ENCODE data around the gene TIPRL. TPM values are rescaled to one million over a fixed set of nuclear protein-coding genes. Genes with fewer than 3 reads are reported as not detected.

TIPRL gene
- total RNA-seq, 1 experiment from 2014 or later = 50.0 TPM

DNA sequence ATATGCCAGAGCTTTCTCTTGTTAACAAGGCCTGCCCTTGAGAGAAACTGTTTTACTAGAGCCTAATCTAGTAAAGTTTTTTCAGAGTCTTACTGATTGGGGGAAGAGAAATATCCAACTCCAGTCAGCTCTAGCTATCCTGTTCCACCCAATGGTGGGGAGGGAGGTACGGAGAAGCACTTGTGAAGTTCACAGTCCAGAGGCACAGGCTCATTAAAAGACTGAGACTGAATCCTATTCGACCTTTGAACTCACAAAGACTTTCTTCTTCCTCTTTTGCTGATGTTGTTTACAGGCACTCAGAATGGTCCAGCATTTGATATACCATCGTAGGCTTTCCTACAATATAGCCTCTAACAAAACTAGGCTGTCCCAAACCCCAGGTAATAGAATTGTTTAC, 31.6 kb downstream of the TIPRL start:
- no peaks in the 10 kb centered on the region for H3K4me1 ChIP-seq (ENCODE audit: insufficient read depth, low read length, poor library complexity, severe bottlenecking)
- H3K36me3 ChIP-seq (ENCODE audit: insufficient read depth, low read length, poor library complexity, severe bottlenecking) = no peaks in the 10 kb centered on the region
- POLR2A ChIA-PET (ENCODE audit: low non-redundant PET) = no interaction called here
- no peak overlapping the region for H3K27ac ChIP-seq (ENCODE audit: low read depth, low read length, poor library complexity, severe bottlenecking)
- DNase-seq (ENCODE audit: low spot score) = no peak
- no peak overlapping the region for H3K4me3 ChIP-seq (ENCODE audit: low read depth, low read length, poor library complexity, severe bottlenecking)
- TF ChIP-seq EZH2 (IDR thresholded peaks at IDR 0.05; ENCODE audit: borderline replicate concordance, low read depth, low read length, poor library complexity, severe bottlenecking) = no peak
- TF ChIP-seq, protein P1, sequence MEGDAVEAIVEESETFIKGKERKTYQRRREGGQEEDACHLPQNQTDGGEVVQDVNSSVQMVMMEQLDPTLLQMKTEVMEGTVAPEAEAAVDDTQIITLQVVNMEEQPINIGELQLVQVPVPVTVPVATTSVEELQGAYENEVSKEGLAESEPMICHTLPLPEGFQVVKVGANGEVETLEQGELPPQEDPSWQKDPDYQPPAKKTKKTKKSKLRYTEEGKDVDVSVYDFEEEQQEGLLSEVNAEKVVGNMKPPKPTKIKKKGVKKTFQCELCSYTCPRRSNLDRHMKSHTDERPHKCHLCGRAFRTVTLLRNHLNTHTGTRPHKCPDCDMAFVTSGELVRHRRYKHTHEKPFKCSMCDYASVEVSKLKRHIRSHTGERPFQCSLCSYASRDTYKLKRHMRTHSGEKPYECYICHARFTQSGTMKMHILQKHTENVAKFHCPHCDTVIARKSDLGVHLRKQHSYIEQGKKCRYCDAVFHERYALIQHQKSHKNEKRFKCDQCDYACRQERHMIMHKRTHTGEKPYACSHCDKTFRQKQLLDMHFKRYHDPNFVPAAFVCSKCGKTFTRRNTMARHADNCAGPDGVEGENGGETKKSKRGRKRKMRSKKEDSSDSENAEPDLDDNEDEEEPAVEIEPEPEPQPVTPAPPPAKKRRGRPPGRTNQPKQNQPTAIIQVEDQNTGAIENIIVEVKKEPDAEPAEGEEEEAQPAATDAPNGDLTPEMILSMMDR (conservative IDR thresholded peaks at IDR 0.05; ENCODE audit: low read depth, low read length) = no peak
- no TSS peak for BruUV-seq (replicated peaks)
- no peaks in the 10 kb centered on the region for H3K27me3 ChIP-seq (replicated peaks; ENCODE audit: insufficient read depth, low read depth, low read length, poor library complexity)
- intact Hi-C loops (cut with micrococcal nuclease; ENCODE audit: unreplicated experiment) = no loop called here
- H3K9me3 ChIP-seq (ENCODE audit: low read depth, low read length, poor library complexity, severe bottlenecking) = no peaks in the 10 kb centered on the region
- CTCF ChIA-PET = no interaction called here

DNA sequence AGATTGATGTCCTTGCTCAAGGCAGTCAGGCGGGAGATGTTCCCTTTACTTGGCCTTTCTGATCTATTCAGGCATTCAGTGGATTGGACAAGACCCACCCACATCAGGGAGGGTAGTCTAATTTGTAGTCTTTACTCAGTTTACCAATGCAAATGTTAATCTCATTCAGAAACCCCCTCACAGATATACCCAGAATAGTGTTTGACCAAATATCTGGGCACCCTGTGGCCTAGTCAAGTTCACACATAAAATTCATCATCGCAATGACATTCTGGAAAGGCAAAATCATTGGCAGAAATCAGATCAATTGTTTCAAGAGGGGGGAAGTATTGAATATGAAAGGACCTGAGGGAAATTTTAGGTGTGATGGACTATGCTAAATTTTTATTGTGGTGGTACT, 34.6 kb downstream of the TIPRL start:
- intact Hi-C loops (cut with micrococcal nuclease; ENCODE audit: unreplicated experiment) = no loop called here
- ChIA-PET CTCF (no interaction called here), POLR2A (ENCODE audit: low non-redundant PET) (no interaction called here)
- H3K9me3 ChIP-seq (ENCODE audit: low read depth, low read length, poor library complexity, severe bottlenecking) = no peaks in the 10 kb centered on the region
- no peak overlapping the region for H3K4me3 ChIP-seq (ENCODE audit: low read depth, low read length, poor library complexity, severe bottlenecking)
- H3K36me3 ChIP-seq (ENCODE audit: insufficient read depth, low read length, poor library complexity, severe bottlenecking) = no peaks in the 10 kb centered on the region
- no peaks in the 10 kb centered on the region for H3K27me3 ChIP-seq (replicated peaks; ENCODE audit: insufficient read depth, low read depth, low read length, poor library complexity)
- no TSS peak for BruUV-seq (replicated peaks)
- no peak overlapping the region for H3K27ac ChIP-seq (ENCODE audit: low read depth, low read length, poor library complexity, severe bottlenecking)
- TF ChIP-seq, protein P1 (conservative IDR thresholded peaks at IDR 0.05; ENCODE audit: low read depth, low read length) = no peak
- TF ChIP-seq EZH2 (IDR thresholded peaks at IDR 0.05; ENCODE audit: borderline replicate concordance, low read depth, low read length, poor library complexity, severe bottlenecking) = no peak
- H3K4me1 ChIP-seq (ENCODE audit: insufficient read depth, low read length, poor library complexity, severe bottlenecking) = no peaks in the 10 kb centered on the region
- DNase-seq (ENCODE audit: low spot score) = no peak

DNA sequence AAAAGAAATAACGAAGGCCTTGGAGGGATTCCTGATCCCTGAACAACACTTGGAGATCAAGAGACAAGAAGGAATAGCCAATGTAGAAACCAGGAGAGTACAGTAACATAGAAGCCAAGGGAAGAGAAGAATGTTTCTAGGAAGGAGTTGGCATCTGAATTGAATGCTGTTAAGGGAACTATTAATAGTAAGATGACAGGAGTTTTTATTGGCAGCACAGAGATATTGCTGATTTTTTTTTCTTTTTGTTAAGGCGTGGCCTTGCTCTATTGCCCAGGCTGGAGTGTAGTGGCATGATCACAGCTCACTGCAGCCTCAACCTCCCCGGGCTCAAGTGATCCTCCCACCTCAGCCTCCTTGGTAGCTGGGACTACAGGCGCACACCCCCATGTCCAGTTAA, 37.4 kb downstream of the TIPRL start:
- POLR2A ChIA-PET (ENCODE audit: low non-redundant PET) = no interaction called here
- Histone ChIP-seq H3K9me3 (ENCODE audit: low read depth, low read length, poor library complexity, severe bottlenecking) (no peaks in the 10 kb centered on the region), H3K4me3 (ENCODE audit: low read depth, low read length, poor library complexity, severe bottlenecking) (no peak overlapping the region), H3K27ac (ENCODE audit: low read depth, low read length, poor library complexity, severe bottlenecking) (no peak overlapping the region), H3K4me1 (ENCODE audit: insufficient read depth, low read length, poor library complexity, severe bottlenecking) (no peaks in the 10 kb centered on the region), H3K36me3 (ENCODE audit: insufficient read depth, low read length, poor library complexity, severe bottlenecking) (no peaks in the 10 kb centered on the region), H3K27me3 (replicated peaks; ENCODE audit: insufficient read depth, low read depth, low read length, poor library complexity) (no peaks in the 10 kb centered on the region)
- intact Hi-C loops (cut with micrococcal nuclease; ENCODE audit: unreplicated experiment) = no loop called here
- DNase-seq (ENCODE audit: low spot score) = no peak
- CTCF ChIA-PET = no interaction called here
- no peak for TF ChIP-seq EZH2 (IDR thresholded peaks at IDR 0.05; ENCODE audit: borderline replicate concordance, low read depth, low read length, poor library complexity, severe bottlenecking)
- TF ChIP-seq, protein P1 (conservative IDR thresholded peaks at IDR 0.05; ENCODE audit: low read depth, low read length) = no peak
- BruUV-seq (replicated peaks) = no TSS peak
